ENCODE results near the gene RNF135.
"Not testable (repeated sequence)": the region's sequence is repeated elsewhere in the genome, so short reads cannot be mapped to it uniquely, and the experiment has no call there.

GRCh38 chr17:30929861-30930260 lies 41.0 kb upstream of the RNF135 start:
- not testable (repeated sequence) for TF ChIP-seq MAX (IDR thresholded peaks at IDR 0.05); CTCF (IDR thresholded peaks at IDR 0.05 in 2 of 3, conservative IDR thresholded peaks at IDR 0.05 in 1 of 3; ENCODE audit: borderline replicate concordance in 1 of 3, insufficient read depth in 1 of 3, low read depth in 2 of 3, low read length in 2 of 3); POLR2AphosphoS5 (IDR thresholded peaks at IDR 0.05; ENCODE audit: low read depth, low read length); EZH2 (IDR thresholded peaks at IDR 0.05); FOSL1 (IDR thresholded peaks at IDR 0.05; ENCODE audit: low read depth); EZH2phosphoT487 (IDR thresholded peaks at IDR 0.05; ENCODE audit: borderline replicate concordance); REST (IDR thresholded peaks at IDR 0.05; ENCODE audit: low read depth); CBX3 (IDR thresholded peaks at IDR 0.05; ENCODE audit: low read depth); POLR2A (IDR thresholded peaks at IDR 0.05; ENCODE audit: borderline replicate concordance, extremely low read depth, insufficient read depth, insufficient read length)

Data from HCT116 (cell line).